GM18498 (cell line): Measurements from ENCODE around the gene VENTX.
"Not testable (repeated sequence)": the region's sequence is repeated elsewhere in the genome, so short reads cannot be mapped to it uniquely, and the experiment has no call there.

Source experiments
- ATAC-seq: cut with Tn5 transposase; IDR thresholded peaks from one replicate; pipeline ENCODE4 v1.9.1; 2021; ENCODE audit warnings: mild to moderate bottlenecking, moderate library complexity; ENCODE audit not compliant: unreplicated experiment

The VENTX gene

GRCh38 chr10:133214468-133215410 lies 22.9 kb upstream of the VENTX start:
- ATAC-seq: no peak

- no peak for ATAC-seq
These were observed 22.1 kb upstream of the VENTX start for GRCh38 chr10:133215586-133215985.

GRCh38 chr10:133216776-133217175 lies 20.9 kb upstream of the VENTX start:
- no peak for ATAC-seq

- ATAC-seq: no peak
These were observed 19.7 kb upstream of the VENTX start for GRCh38 chr10:133217800-133218589.

- ATAC-seq: no peak
These were observed 18.8 kb upstream of the VENTX start for GRCh38 chr10:133218891-133219290.

GRCh38 chr10:133219782-133220181 lies 17.9 kb upstream of the VENTX start:
- ATAC-seq: no peak

GRCh38 chr10:133221331-133221730 lies 16.3 kb upstream of the VENTX start:
- no peak for ATAC-seq

- not testable (repeated sequence) for ATAC-seq
These were observed 15.9 kb upstream of the VENTX start for GRCh38 chr10:133221756-133222155.

- ATAC-seq: no peak
These were observed 13.6 kb upstream of the VENTX start for GRCh38 chr10:133224076-133224475.

GRCh38 chr10:133224756-133225372 lies 12.8 kb upstream of the VENTX start:
- no peak for ATAC-seq

GRCh38 chr10:133225707-133226191 lies 11.9 kb upstream of the VENTX start:
- ATAC-seq: no peak

- no peak for ATAC-seq
These were observed 11.3 kb upstream of the VENTX start for GRCh38 chr10:133226251-133226808.

GRCh38 chr10:133227256-133227655 lies 10.4 kb upstream of the VENTX start:
- ATAC-seq: no peak

- no peak for ATAC-seq
These were observed 8.2 kb upstream of the VENTX start for GRCh38 chr10:133229265-133230043.

GRCh38 chr10:133230044-133230361 lies 7.7 kb upstream of the VENTX start, which contains the start of gene UTF1:
Gene UTF1 (plus strand): TSS chr10:133230217. CDS start chr10:133230289, 72 bp downstream.
- no peak for ATAC-seq

GRCh38 chr10:133230387-133231195 lies 7.1 kb upstream of the VENTX start:
- ATAC-seq: no peak

- ATAC-seq: no peak
These were observed 6.3 kb upstream of the VENTX start for GRCh38 chr10:133231244-133231945.

GRCh38 chr10:133231946-133232574 lies 5.6 kb upstream of the VENTX start:
- no peak for ATAC-seq
